Stimulated activated CD8-positive, alpha-beta memory T cell treated with anti-CD3 and anti-CD28 coated beads, Interleukin-4, amount 100 ng/mL, for 48 hours (primary cell): ENCODE data around the gene ELOVL7.
"Not testable (repeated sequence)": the region's sequence is repeated elsewhere in the genome, so short reads cannot be mapped to it uniquely, and the experiment has no call there.

Experiments used
- DNase-seq: peaks from one replicate; pipeline ENCODE4 v3.0.0-alpha.2; 2020

Gene ELOVL7

DNA sequence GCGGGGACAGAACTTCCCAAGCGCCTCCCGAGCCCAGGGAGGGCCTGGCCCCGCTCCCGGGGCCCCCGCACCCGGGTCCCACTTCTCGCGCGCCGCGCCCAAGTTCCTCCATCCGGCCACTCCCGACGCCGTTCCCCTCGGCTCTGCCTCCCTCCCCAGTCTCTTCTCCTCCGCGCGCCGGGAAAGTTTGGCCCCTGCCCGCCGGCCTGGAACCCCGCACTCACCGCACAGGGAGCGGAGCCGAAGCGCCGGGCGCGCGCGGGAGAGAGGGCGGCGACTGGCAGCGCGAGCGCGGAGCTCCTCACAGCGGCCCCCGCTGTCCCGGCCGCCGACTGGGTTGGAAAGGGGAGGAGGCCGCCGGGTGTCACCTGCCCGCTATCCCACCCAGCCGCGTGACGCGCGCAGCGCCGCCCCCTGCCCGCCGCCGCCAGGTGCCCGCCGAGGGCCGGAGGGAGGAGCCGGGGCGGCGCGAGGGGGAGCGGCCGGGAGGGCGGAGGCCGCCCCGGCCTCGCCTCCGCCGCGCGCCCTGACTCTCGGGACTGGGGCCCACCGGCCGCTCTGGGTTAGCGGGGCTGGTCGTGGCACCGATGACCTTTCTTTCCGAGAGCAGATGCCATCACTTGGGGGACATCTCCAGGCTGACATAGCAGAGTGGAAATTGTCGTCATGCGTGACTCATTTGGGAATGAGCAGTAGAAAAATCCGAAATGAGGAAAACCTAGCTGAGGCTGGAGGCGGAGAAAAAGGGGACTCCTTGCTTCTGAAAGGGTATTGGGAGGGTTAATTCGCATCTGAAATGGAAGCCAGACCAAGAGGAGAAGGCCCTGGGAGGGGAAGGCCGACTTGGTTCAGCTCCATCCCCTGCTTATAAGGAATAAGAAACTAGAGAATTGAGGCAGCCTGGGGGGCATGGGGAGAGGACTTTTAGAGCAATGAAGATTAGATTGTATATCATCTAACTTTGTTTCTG is at the start of gene ELOVL7:
Gene ELOVL7, minus strand, starts transcription at position 334 of the 970 bp plus-strand sequence. CDS start 56,872 bp downstream, outside the sequence.
- peak; percentile 71 for DNase-seq

- no peak for DNase-seq
Observed at GRCh38 chr5:60893521-60893920, 49.5 kb upstream of the ELOVL7 start.

DNA sequence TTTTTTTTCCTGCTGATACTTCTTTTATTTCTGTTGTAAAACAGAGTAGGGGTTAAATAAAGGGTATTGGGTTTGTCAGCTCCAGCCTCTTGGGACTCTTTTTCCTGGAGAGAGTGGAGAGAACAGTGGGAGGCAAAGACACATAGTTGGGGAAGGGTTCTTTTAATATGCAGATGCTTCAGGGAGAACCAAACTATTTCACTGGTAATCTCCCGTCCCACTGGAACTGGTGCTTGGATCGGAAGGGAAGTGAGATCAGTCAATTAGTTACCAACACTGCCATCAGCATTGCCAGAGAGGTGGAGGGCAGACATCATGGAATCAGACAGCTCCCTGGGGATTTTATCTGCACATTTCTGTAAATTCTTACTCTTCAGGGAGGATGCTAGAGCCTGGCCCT is 47.6 kb upstream of the ELOVL7 start:
- DNase-seq, result no peak

GRCh38 chr5:60888359-60889061 is 44.4 kb upstream of the ELOVL7 start:
- no peak for DNase-seq

DNA sequence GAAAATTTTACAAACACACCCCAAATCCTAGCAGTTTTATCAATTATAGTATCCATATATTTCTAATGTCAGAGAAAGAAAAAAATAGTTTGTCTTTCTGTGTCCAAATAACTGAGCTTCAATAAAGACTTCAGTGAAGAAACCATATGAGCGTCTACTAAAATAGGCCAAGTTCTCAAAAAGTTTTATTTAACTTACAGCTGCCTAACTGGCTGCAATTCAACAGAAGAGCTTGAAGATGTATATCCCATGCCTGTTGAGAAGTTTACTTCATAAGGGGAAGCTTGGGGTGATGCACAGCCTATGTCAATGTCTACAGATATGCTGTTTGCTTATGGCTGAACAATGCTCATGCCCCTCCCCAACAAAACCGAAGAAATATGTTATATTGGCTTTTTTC is 43.7 kb upstream of the ELOVL7 start:
- no peak for DNase-seq

GRCh38 chr5:60887096-60887495 is 43.0 kb upstream of the ELOVL7 start:
- DNase-seq, result no peak

GRCh38 chr5:60886158-60886557 is 42.1 kb upstream of the ELOVL7 start:
- no peak for DNase-seq

GRCh38 chr5:60883229-60883628 is 39.2 kb upstream of the ELOVL7 start:
- no peak for DNase-seq

DNA sequence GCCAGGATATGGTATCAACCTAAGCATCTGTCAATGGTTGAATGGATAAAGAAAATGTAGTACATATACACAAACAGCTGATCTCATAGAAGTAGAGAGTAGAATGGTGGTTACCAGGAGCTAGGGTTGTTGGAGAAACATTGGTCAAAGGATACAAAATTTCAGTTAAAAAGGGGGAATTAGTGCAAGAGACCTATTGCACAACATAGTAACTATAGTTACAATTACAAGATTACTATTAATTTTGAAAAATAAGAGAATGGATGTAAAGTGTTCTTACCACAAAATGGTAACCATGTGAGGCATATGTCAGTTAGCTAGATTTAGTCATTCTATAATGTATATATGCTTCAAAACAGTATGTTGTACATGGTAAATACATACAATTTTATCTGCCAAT is 28.8 kb upstream of the ELOVL7 start:
- DNase-seq, result no peak

DNA sequence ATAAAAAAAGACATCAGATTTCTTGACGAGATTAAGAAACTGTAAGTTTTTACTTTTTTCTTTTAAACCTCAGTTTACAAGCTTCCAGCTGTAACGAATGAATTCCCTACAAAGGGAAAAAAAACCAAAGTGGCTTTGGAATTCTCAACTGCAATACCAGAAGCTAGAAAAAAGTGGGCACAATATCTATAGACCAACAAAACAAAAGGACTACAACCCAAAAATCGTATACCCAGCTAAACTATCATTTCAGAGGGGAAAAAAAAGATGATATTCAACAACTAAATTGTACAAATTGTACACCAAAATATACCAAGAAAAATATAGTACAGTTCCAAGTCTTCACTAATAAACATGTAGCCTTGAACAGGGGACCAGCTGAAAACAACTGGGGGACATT is 26.8 kb upstream of the ELOVL7 start:
- no peak for DNase-seq

GRCh38 chr5:60860572-60860971 is 16.5 kb upstream of the ELOVL7 start:
- DNase-seq, result not testable (repeated sequence)

- no peak for DNase-seq
Observed at GRCh38 chr5:60856066-60856465, 12.0 kb upstream of the ELOVL7 start.

DNA sequence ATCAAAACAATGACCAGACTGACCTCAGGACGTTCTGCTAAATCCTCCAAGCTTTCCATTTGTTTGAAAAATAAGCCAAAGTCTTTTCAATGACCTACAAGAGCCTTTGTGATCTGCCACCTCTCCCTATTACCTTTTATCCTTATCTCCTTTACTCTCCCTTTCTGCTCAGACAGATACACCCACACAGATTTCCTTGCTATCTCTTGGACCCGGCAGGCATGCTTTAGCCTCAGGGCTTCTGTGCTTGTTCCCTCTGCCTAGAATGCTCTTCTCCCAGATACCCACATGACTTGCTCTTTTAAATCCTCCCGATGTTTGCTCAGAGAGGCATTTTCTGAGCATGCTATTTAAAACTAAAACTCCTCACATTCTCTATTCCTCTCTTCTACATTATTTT is 8.9 kb upstream of the ELOVL7 start:
- DNase-seq, result no peak

- no peak for DNase-seq
Observed at GRCh38 chr5:60852317-60852716, 8.2 kb upstream of the ELOVL7 start.

DNA sequence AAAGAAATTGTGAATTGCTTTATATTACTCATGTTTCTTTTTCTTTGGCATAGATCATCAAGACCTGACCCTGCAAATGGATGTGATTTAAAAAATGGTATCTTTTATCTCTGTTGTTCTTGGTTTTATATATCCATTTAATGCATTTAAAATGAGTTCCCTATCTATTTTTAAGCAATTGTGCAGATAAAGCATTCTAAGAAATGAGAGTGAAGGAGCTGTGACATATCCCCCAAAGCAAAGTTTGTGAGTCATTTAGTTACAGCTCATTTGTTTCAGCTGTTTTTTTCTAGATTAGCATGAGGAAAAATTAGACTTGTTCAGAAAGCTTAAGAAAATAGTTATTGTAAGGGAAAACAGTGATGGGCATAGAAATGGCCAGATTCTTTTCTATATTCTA is 7.6 kb upstream of the ELOVL7 start:
- no peak for DNase-seq

DNA sequence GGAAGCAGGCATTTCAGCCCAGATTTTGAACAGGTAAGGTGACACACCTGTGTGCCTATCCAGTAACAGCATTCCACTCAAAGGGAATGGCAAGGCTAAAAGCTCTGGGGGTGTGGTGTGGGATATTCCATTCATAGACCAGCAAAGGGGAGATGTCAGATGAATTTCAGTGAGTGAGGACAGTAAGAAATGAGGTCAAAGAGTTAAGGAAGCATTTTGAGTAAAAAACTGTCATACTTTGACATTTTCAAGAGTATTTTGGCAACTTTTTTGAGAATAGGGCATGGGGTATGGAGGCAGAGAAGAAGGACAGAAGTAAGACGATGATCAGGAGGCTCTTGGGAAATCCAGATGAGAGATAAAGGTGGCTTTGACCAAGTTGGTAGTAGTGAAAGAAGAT is 2.2 kb upstream of the ELOVL7 start:
- DNase-seq, result no peak

GRCh38 chr5:60843386-60843935 is 608 bp downstream of the ELOVL7 start:
- no peak for DNase-seq

- DNase-seq, result no peak
Observed at GRCh38 chr5:60842871-60843385, 1.1 kb downstream of the ELOVL7 start.

GRCh38 chr5:60841361-60841760 is 2.7 kb downstream of the ELOVL7 start:
- no peak for DNase-seq

GRCh38 chr5:60836131-60836530 is 7.9 kb downstream of the ELOVL7 start:
- no peak for DNase-seq

- no peak for DNase-seq
Observed at GRCh38 chr5:60835554-60835953, 8.5 kb downstream of the ELOVL7 start.

DNA sequence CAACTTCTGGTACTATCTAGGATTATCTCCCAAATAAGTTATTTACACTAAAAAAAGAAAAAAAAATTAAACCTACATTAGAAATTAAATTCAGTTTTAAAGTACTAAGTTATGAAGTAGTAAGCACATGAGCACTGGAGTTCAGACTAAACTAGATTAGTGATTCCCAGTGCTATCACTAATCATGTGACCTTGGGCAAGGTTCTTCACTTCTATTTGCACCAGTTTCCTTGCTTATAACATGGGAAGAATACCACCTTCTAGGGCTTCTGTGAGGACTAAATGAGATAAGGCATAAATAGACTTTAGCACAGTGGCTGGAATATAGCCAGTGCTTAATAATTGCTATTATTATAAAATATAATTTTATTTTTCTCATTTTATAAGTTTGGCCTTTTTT is 10.5 kb downstream of the ELOVL7 start:
- no peak for DNase-seq

DNA sequence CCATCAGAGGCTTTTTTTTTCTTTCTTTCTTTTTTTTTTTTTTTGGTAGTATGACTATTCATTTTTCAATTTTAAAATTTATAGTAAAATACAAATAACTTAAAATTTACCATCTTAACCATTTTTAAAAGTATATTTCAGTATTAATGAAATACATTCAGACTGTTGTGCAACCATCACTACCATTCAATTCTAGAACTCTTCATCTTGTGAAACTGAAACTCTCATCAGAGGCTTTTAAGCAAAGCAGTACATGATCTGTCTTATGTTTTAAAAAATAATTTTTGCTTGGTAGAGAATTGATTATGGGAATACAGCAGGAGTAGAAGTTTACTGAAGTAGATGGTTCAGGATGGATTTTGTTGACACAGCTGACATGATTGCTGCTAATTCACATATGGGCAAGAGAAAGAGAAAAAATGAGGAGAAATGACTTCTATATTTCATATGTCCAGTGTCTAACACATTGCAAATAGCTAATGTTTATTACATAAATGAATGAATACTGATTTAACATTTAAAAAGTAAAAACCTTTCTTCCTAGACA is 13.4 kb downstream of the ELOVL7 start:
- no peak for DNase-seq
